Measurements from ENCODE around the gene ARL6IP4.
"Not testable (repeated sequence)": the region's sequence is repeated elsewhere in the genome, so short reads cannot be mapped to it uniquely, and the experiment has no call there.

Gene ARL6IP4

GRCh38 chr12:123011701-123012100 is 31.2 kb downstream of the ARL6IP4 start:
- no peak for DNase-seq (ENCODE audit: low spot score)

GRCh38 chr12:123013185-123014095 is 33.0 kb downstream of the ARL6IP4 start:
- DNase-seq (ENCODE audit: low spot score) = no peak

- DNase-seq (ENCODE audit: low spot score) = not testable (repeated sequence)
These were observed 34.0 kb downstream of the ARL6IP4 start for GRCh38 chr12:123014473-123014872.

- no peak for DNase-seq (ENCODE audit: low spot score)
These were observed 37.3 kb downstream of the ARL6IP4 start for GRCh38 chr12:123017753-123018152.

- DNase-seq (ENCODE audit: low spot score) = no peak
These were observed 39.3 kb downstream of the ARL6IP4 start for GRCh38 chr12:123019841-123020138.

- DNase-seq (ENCODE audit: low spot score) = no peak
These were observed 41.5 kb downstream of the ARL6IP4 start for GRCh38 chr12:123021688-123022604.

- no peak for DNase-seq (ENCODE audit: low spot score)
These were observed 42.4 kb downstream of the ARL6IP4 start for GRCh38 chr12:123022846-123023245.

- DNase-seq (ENCODE audit: low spot score) = no peak
These were observed 44.4 kb downstream of the ARL6IP4 start for GRCh38 chr12:123024819-123025391.

GRCh38 chr12:123026094-123026853 is 45.8 kb downstream of the ARL6IP4 start:
- DNase-seq (ENCODE audit: low spot score) = no peak

- no peak for DNase-seq (ENCODE audit: low spot score)
These were observed 47.4 kb downstream of the ARL6IP4 start for GRCh38 chr12:123027726-123028445.

- no peak for DNase-seq (ENCODE audit: low spot score)
These were observed 48.0 kb downstream of the ARL6IP4 start for GRCh38 chr12:123028475-123028874.

GRCh38 chr12:123029550-123029949 is 49.1 kb downstream of the ARL6IP4 start:
- no peak for DNase-seq (ENCODE audit: low spot score)

GRCh38 chr12:123030686-123031085 is 50.2 kb downstream of the ARL6IP4 start:
- no peak for DNase-seq (ENCODE audit: low spot score)

- no peak for DNase-seq (ENCODE audit: low spot score)
These were observed 50.8 kb downstream of the ARL6IP4 start for GRCh38 chr12:123031171-123031845.

Measured in ecto neural progenitor cell (in vitro differentiated cells).